HS-27A (cell line): ENCODE data around the gene BCAP29.

Experiments used
- DNase-seq: peaks from one replicate; pipeline ENCODE4 v3.0.0-alpha.2; 2012; ENCODE audit warnings: low read depth, missing footprints

The BCAP29 gene

GRCh38 chr7:107582875-107583274, 2.8 kb downstream of the BCAP29 start:
- no peak for DNase-seq

GRCh38 chr7:107584716-107585115, 4.7 kb downstream of the BCAP29 start:
- no peak for DNase-seq

GRCh38 chr7:107588529-107589130, 8.6 kb downstream of the BCAP29 start:
- DNase-seq, result no peak

- DNase-seq, result no peak
Observed at GRCh38 chr7:107591421-107591820, 11.4 kb downstream of the BCAP29 start.

GRCh38 chr7:107592361-107593024, 12.4 kb downstream of the BCAP29 start:
- DNase-seq, result no peak

- DNase-seq, result no peak
Observed at GRCh38 chr7:107593025-107593410, 13.0 kb downstream of the BCAP29 start.

- peak; percentile 31 for DNase-seq
Observed at GRCh38 chr7:107594961-107595737, 15.1 kb downstream of the BCAP29 start.

- DNase-seq, result no peak
Observed at GRCh38 chr7:107596881-107597581, 17.0 kb downstream of the BCAP29 start.

GRCh38 chr7:107597582-107597916, 17.5 kb downstream of the BCAP29 start:
- DNase-seq, result no peak

- DNase-seq, result no peak
Observed at GRCh38 chr7:107597953-107598352, 17.9 kb downstream of the BCAP29 start.

GRCh38 chr7:107599262-107599661, 19.2 kb downstream of the BCAP29 start:
- no peak for DNase-seq

- no peak for DNase-seq
Observed at GRCh38 chr7:107600816-107601215, 20.8 kb downstream of the BCAP29 start.

- DNase-seq, result no peak
Observed at GRCh38 chr7:107605218-107605815, 25.3 kb downstream of the BCAP29 start.

GRCh38 chr7:107606303-107606702, 26.3 kb downstream of the BCAP29 start:
- no peak for DNase-seq

- DNase-seq, result no peak
Observed at GRCh38 chr7:107609811-107610261, 29.8 kb downstream of the BCAP29 start.

- no peak for DNase-seq
Observed at GRCh38 chr7:107610323-107610722, 30.3 kb downstream of the BCAP29 start.

- DNase-seq, result no peak
Observed at GRCh38 chr7:107613439-107613838, 33.4 kb downstream of the BCAP29 start.

GRCh38 chr7:107613948-107614347, 33.9 kb downstream of the BCAP29 start:
- DNase-seq, result no peak

GRCh38 chr7:107614425-107614824, 34.4 kb downstream of the BCAP29 start:
- no peak for DNase-seq

GRCh38 chr7:107615910-107616680, 36.0 kb downstream of the BCAP29 start:
- DNase-seq, result no peak

GRCh38 chr7:107622429-107622828, 42.4 kb downstream of the BCAP29 start:
- no peak for DNase-seq
